Right atrium auricular region (tissue), 2 donors: ENCODE results near the gene CPS1. TPM values are rescaled to one million over a fixed set of nuclear protein-coding genes. Genes with fewer than 3 reads are reported as not detected.

Source experiments
- DNase-seq: peaks from one replicate; pipeline ENCODE4 v3.0.0-alpha.2; 2019; ENCODE audit warnings: low spot score
- H3K27ac ChIP-seq, 2 donors: fragments of 200-600 bp; sonication (generic); 1 replicate in 1 of 2; 2 replicates in 1 of 2; pipeline ENCODE4 v1.5.1; 2016 to 2019
- H3K27me3 ChIP-seq, 2 donors: fragments of 200-600 bp; sonication (generic); one replicate each; pipeline versions ENCODE4 v1.5.1 to v1.6.0; 2017 to 2019
- H3K36me3 ChIP-seq: fragments of 200-600 bp; sonication (generic); one replicate; pipeline ENCODE4 v1.5.1; 2016
- H3K4me1 ChIP-seq, 2 donors: fragments of 200-600 bp; sonication (generic); one replicate each; pipeline versions ENCODE4 v1.5.1 to v1.6.0; 2017 to 2019
- H3K4me3 ChIP-seq, 2 donors: fragments of 200-600 bp; sonication (generic); 1 replicate in 1 of 2; 2 replicates in 1 of 2; pipeline ENCODE4 v1.5.1; 2017 to 2019; ENCODE audit warnings: mild to moderate bottlenecking in 1 of 2, moderate library complexity in 1 of 2
- H3K9me3 ChIP-seq, 2 donors: fragments of 200-600 bp; sonication (generic); one replicate each; pipeline ENCODE4 v1.5.1; 2019
- total RNA-seq, 2 donors: library from RNA; depleted of rRNA; stranded (reverse); fragments of >200 nt; gene quantifications; one replicate each; pipeline ENCODE4 v1.1.0, GENCODE V29; 2016
- TF ChIP-seq, protein P1 (sequence below), 2 donors: fragments of 200-600 bp; sonication (generic); IDR thresholded peaks; one replicate each; pipeline ENCODE4 v1.5.1; 2019; ENCODE audit warnings: antibody characterized with exemption in 2 of 2

The CPS1 gene
- total RNA-seq, 2 donors from 2014 or later: 1.9 to 2.2 TPM

DNA sequence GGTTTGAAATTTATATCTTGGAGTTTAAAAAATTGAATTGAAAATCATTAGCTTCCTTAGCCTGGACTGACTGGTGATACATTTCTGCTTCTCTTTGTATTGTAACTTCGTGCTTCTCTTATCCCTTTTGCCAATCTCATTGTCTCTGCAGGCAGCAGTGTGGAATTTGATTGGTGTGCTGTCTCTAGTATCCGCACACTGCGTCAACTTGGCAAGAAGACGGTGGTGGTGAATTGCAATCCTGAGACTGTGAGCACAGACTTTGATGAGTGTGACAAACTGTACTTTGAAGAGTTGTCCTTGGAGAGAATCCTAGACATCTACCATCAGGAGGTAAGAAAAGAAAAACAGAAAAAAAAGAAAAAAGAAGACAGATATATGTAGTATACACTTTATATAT is 85.9 kb downstream of the CPS1 start:
- DNase-seq: no peak
- H3K4me1 ChIP-seq: no peaks in the 10 kb centered on the region
- H3K9me3 ChIP-seq: peaks cover 0 to 7% of the 10 kb centered on the region in 2 donors
- H3K27me3 ChIP-seq: no peaks in the 10 kb centered on the region
- TF ChIP-seq, protein P1, sequence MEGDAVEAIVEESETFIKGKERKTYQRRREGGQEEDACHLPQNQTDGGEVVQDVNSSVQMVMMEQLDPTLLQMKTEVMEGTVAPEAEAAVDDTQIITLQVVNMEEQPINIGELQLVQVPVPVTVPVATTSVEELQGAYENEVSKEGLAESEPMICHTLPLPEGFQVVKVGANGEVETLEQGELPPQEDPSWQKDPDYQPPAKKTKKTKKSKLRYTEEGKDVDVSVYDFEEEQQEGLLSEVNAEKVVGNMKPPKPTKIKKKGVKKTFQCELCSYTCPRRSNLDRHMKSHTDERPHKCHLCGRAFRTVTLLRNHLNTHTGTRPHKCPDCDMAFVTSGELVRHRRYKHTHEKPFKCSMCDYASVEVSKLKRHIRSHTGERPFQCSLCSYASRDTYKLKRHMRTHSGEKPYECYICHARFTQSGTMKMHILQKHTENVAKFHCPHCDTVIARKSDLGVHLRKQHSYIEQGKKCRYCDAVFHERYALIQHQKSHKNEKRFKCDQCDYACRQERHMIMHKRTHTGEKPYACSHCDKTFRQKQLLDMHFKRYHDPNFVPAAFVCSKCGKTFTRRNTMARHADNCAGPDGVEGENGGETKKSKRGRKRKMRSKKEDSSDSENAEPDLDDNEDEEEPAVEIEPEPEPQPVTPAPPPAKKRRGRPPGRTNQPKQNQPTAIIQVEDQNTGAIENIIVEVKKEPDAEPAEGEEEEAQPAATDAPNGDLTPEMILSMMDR (IDR thresholded peaks at IDR 0.05): no peak
- H3K36me3 ChIP-seq: no peaks in the 10 kb centered on the region
- no peak overlapping the region for H3K27ac ChIP-seq
- no peak overlapping the region for H3K4me3 ChIP-seq

DNA sequence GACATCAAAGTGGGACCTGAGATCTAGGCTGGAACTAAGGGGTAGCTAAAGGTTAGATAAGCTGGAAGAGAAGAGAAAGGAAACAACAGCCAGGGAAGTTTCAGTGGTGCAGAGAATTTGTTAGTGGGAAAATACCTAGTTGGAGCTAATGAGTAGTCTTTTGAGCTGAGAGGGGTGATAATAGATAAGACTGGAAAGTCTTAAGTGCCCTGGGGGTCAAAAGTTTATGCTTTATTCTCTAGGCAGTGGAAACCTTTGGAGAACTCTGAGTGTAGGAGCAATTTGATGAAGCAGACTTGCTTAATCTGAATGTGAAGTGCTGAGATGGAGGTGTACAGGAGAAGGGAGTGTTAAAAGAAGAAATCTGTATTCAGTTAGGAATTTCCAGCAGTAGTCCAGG is 90.8 kb downstream of the CPS1 start:
- DNase-seq: no peak
- Histone ChIP-seq H3K27ac (no peak overlapping the region), H3K27me3 (no peaks in the 10 kb centered on the region)

DNA sequence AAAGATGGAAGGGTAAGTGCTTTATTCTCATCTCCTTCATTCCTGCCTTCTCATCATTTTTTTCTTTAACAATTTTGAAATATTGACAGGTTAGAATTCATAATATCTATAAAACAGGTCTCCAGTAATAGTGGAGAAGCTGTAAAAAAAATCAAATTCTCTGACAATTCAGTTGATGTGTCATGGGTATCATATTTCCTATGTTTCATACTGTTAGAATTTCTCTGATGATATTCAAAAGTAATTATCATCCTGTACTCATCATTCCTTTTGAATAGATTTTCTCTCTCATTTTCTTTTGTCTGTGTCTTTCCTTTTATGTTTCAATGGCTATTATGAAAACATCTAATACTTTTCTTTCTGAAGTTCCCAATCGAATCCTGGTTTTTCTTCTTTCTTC is 97.7 kb downstream of the CPS1 start:
- no peaks in the 10 kb centered on the region for H3K4me1 ChIP-seq
- no peak for DNase-seq
- TF ChIP-seq, protein P1 (IDR thresholded peaks at IDR 0.05): no peak
- H3K9me3 ChIP-seq: no peaks in the 10 kb centered on the region
- no peaks in the 10 kb centered on the region for H3K36me3 ChIP-seq
- H3K27me3 ChIP-seq: no peaks in the 10 kb centered on the region
- no peak overlapping the region for H3K4me3 ChIP-seq
- no peak overlapping the region for H3K27ac ChIP-seq

More for the DNA sequence above, 90.8 kb downstream of the CPS1 start:
- TF ChIP-seq, protein P1 (IDR thresholded peaks at IDR 0.05): no peak
- Histone ChIP-seq H3K4me1 (no peaks in the 10 kb centered on the region), H3K4me3 (no peak overlapping the region), H3K36me3 (no peaks in the 10 kb centered on the region), H3K9me3 (no peaks in the 10 kb centered on the region)

GRCh38 chr2:210655229-210655975 is 99.0 kb downstream of the CPS1 start:
- DNase-seq: no peak
- H3K27ac ChIP-seq: no peak overlapping the region
- H3K9me3 ChIP-seq: peaks cover 0 to 3% of the 10 kb centered on the region in 2 donors
- H3K4me3 ChIP-seq: no peak overlapping the region
- H3K27me3 ChIP-seq: no peaks in the 10 kb centered on the region
- TF ChIP-seq, protein P1 (IDR thresholded peaks at IDR 0.05): no peak
- no peaks in the 10 kb centered on the region for H3K4me1 ChIP-seq
- no peaks in the 10 kb centered on the region for H3K36me3 ChIP-seq

- Histone ChIP-seq H3K4me3 (no peak overlapping the region), H3K27me3 (no peaks in the 10 kb centered on the region), H3K27ac (no peak overlapping the region), H3K36me3 (peaks cover 3% of the 10 kb centered on the region), H3K4me1 (no peaks in the 10 kb centered on the region), H3K9me3 (peaks cover 0 to 8% of the 10 kb centered on the region in 2 donors)
- TF ChIP-seq, protein P1 (IDR thresholded peaks at IDR 0.05): no peak
- no peak for DNase-seq
Measured at GRCh38 chr2:210657874-210658273, 101.5 kb downstream of the CPS1 start.

GRCh38 chr2:210660751-210661150 is 104.4 kb downstream of the CPS1 start:
- Histone ChIP-seq H3K27me3 (no peaks in the 10 kb centered on the region), H3K4me3 (no peak overlapping the region), H3K36me3 (peaks cover 3% of the 10 kb centered on the region), H3K27ac (no peak overlapping the region), H3K4me1 (no peaks in the 10 kb centered on the region), H3K9me3 (peaks cover 0 to 8% of the 10 kb centered on the region in 2 donors)
- no peak for DNase-seq
- TF ChIP-seq, protein P1 (IDR thresholded peaks at IDR 0.05): no peak
